Astrocyte (in vitro differentiated cells and primary cell): ENCODE measurements around the gene PRKAG2.

Experiments
- CTCF ChIP-seq: IDR thresholded peaks from 2 replicates; pipeline ENCODE4 v1.5.1; 2011; ENCODE audit warnings: low read depth, mild to moderate bottlenecking, inconsistent platforms, low read length, moderate library complexity; ENCODE audit not compliant: insufficient read depth
- EZH2 ChIP-seq: IDR thresholded peaks from 2 replicates; pipeline ENCODE4 v1.6.1; 2012; ENCODE audit warnings: mild to moderate bottlenecking, low read length, inconsistent platforms; ENCODE audit not compliant: insufficient read depth

- no peak for TF ChIP-seq CTCF
- no peak for TF ChIP-seq EZH2
Measured at GRCh38 chr7:151900986-151901621, 24.2 kb upstream of the PRKAG2 start.
